IMR-90 (cell line): ENCODE measurements around the gene PPM1H.

Experiments
- CEBPB ChIP-seq: IDR thresholded peaks from 2 replicates; pipeline ENCODE4 v1.6.1; 2012; ENCODE audit warnings: low read depth, low read length, improper control_type of control experiment
- CHD1 ChIP-seq: IDR thresholded peaks from 2 replicates; pipeline ENCODE4 v1.6.1; 2012; ENCODE audit warnings: low read depth, low read length, improper control_type of control experiment
- FOS ChIP-seq: fragments of 150-350 bp; IDR thresholded peaks from 2 replicates; pipeline ENCODE4 v1.6.1; 2016; ENCODE audit warnings: low read depth, low read length
- MAFK ChIP-seq: IDR thresholded peaks from 2 replicates; pipeline ENCODE4 v1.6.1; 2012; ENCODE audit warnings: low read depth, low read length, improper control_type of control experiment
- MXI1 ChIP-seq: IDR thresholded peaks from 2 replicates; pipeline ENCODE4 v1.6.1; 2012; ENCODE audit warnings: low read depth, mild to moderate bottlenecking, low read length, moderate library complexity, borderline replicate concordance
- POLR2A ChIP-seq: IDR thresholded peaks from 2 replicates; pipeline ENCODE4 v1.6.1; 2012; ENCODE audit warnings: mild to moderate bottlenecking, low read depth, low read length
- RAD21 ChIP-seq: IDR thresholded peaks from 2 replicates; pipeline ENCODE4 v1.6.1; 2012; ENCODE audit warnings: low read length, improper control_type of control experiment
- RCOR1 ChIP-seq: IDR thresholded peaks from 2 replicates; pipeline ENCODE4 v1.6.1; 2012; ENCODE audit warnings: mild to moderate bottlenecking, low read length, improper control_type of control experiment; ENCODE audit not compliant: insufficient replicate concordance
- RFX5 ChIP-seq: IDR thresholded peaks from 2 replicates; pipeline ENCODE4 v1.8.0; 2012; ENCODE audit warnings: low read depth, mild to moderate bottlenecking, low read length, moderate library complexity
- SMC3 ChIP-seq: fragments of 150-350 bp; IDR thresholded peaks from 2 replicates; pipeline ENCODE4 v1.6.1; 2016; ENCODE audit warnings: low read depth, mild to moderate bottlenecking, antibody characterized with exemption, low read length, moderate library complexity
- TF ChIP-seq, protein P1 (sequence below): conservative IDR thresholded peaks from 2 replicates; pipeline ENCODE4 v1.5.1; 2012; ENCODE audit warnings: mild to moderate bottlenecking, low read depth, low read length, improper control_type of control experiment

DNA sequence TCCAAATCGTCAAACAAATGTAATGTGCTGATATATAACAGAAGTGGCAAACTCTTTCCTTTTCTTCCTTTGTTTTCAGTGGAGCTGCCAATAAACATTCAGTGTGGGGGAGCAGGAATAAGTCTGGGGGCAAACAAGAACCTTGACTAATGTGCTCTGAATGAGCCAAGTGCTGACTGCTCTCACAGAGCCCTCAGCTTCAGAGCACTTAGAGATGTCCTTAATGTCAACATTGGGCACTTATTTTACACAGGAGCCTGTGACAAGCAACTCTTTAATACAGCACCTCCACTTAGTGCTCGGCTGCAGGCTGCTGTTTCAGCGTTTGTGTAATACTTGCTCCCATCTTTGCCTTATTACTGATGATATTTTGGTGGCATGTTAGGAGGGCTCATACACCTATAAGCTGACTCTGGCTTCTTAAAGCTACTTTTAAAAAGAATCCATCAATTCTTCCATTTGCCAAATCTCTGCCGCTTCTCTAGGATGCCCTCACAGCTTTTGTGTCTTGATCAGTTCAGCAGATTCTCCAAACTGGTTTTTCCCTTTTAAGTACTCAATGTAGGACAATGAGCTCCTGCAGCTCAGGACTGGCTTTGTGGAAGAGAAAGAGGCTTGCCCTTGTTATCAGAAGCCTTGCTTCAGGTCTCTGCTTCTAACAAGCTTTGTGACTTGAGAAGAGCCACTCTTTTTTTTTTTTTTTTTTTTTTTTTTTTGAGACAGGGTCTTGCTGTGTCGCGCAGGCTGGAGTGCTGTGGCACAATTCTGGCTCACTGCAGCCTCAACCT, 261.7 kb downstream of the PPM1H start:
- TF ChIP-seq, protein P1, sequence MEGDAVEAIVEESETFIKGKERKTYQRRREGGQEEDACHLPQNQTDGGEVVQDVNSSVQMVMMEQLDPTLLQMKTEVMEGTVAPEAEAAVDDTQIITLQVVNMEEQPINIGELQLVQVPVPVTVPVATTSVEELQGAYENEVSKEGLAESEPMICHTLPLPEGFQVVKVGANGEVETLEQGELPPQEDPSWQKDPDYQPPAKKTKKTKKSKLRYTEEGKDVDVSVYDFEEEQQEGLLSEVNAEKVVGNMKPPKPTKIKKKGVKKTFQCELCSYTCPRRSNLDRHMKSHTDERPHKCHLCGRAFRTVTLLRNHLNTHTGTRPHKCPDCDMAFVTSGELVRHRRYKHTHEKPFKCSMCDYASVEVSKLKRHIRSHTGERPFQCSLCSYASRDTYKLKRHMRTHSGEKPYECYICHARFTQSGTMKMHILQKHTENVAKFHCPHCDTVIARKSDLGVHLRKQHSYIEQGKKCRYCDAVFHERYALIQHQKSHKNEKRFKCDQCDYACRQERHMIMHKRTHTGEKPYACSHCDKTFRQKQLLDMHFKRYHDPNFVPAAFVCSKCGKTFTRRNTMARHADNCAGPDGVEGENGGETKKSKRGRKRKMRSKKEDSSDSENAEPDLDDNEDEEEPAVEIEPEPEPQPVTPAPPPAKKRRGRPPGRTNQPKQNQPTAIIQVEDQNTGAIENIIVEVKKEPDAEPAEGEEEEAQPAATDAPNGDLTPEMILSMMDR: no peak
- TF ChIP-seq CHD1 (no peak), RCOR1 (no peak), POLR2A (no peak), CEBPB (no peak), MXI1 (no peak), SMC3 (no peak), RAD21 (no peak), RFX5 (no peak), MAFK (no peak), FOS (no peak)
